ENCODE data around the gene CPXM2.

Gene CPXM2

GRCh38 chr10:123869020-123869414 lies 22.6 kb downstream of the CPXM2 start:
- DNase-seq (ENCODE audit: low read depth in 2 of 2), result no peak

- no peak for DNase-seq (ENCODE audit: low read depth in 2 of 2)
Measured at GRCh38 chr10:123868038-123869019, 23.3 kb downstream of the CPXM2 start.

- DNase-seq (ENCODE audit: low read depth in 2 of 2), result no peak
Measured at GRCh38 chr10:123865880-123866279, 25.7 kb downstream of the CPXM2 start.

- DNase-seq (ENCODE audit: low read depth in 2 of 2), result no peak
Measured at GRCh38 chr10:123865350-123865749, 26.3 kb downstream of the CPXM2 start.

GRCh38 chr10:123864923-123865322 lies 26.7 kb downstream of the CPXM2 start:
- DNase-seq (ENCODE audit: low read depth in 2 of 2), result no peak

- DNase-seq (ENCODE audit: low read depth in 2 of 2), result no peak
Measured at GRCh38 chr10:123863721-123864482, 27.7 kb downstream of the CPXM2 start.

- no peak for DNase-seq (ENCODE audit: low read depth in 2 of 2)
Measured at GRCh38 chr10:123863183-123863575, 28.4 kb downstream of the CPXM2 start.

- no peak for DNase-seq (ENCODE audit: low read depth in 2 of 2)
Measured at GRCh38 chr10:123862421-123863182, 29.0 kb downstream of the CPXM2 start.

GRCh38 chr10:123860856-123861255 lies 30.8 kb downstream of the CPXM2 start:
- DNase-seq (ENCODE audit: low read depth in 2 of 2), result no peak

GRCh38 chr10:123860209-123860608 lies 31.4 kb downstream of the CPXM2 start:
- no peak for DNase-seq (ENCODE audit: low read depth in 2 of 2)

GRCh38 chr10:123859653-123860050 lies 32.0 kb downstream of the CPXM2 start:
- DNase-seq (ENCODE audit: low read depth in 2 of 2), result no peak

GRCh38 chr10:123858907-123859652 lies 32.5 kb downstream of the CPXM2 start:
- DNase-seq (ENCODE audit: low read depth in 2 of 2), result no peak

GRCh38 chr10:123858077-123858681 lies 33.4 kb downstream of the CPXM2 start:
- no peak for DNase-seq (ENCODE audit: low read depth in 2 of 2)

- no peak for DNase-seq (ENCODE audit: low read depth in 2 of 2)
Measured at GRCh38 chr10:123857616-123858015, 34.0 kb downstream of the CPXM2 start.

- DNase-seq (ENCODE audit: low read depth in 2 of 2), result no peak
Measured at GRCh38 chr10:123855008-123855684, 36.5 kb downstream of the CPXM2 start.

GRCh38 chr10:123854498-123854897 lies 37.1 kb downstream of the CPXM2 start:
- no peak for DNase-seq (ENCODE audit: low read depth in 2 of 2)

GRCh38 chr10:123854003-123854402 lies 37.6 kb downstream of the CPXM2 start:
- no peak for DNase-seq (ENCODE audit: low read depth in 2 of 2)

GRCh38 chr10:123852411-123852951 lies 39.1 kb downstream of the CPXM2 start:
- DNase-seq (ENCODE audit: low read depth in 2 of 2), result no peak

GRCh38 chr10:123848564-123849457 lies 42.8 kb downstream of the CPXM2 start:
- no peak for DNase-seq (ENCODE audit: low read depth in 2 of 2)

Measured in stimulated activated CD8-positive, alpha-beta memory T cell treated with anti-CD3 and anti-CD28 coated beads, Interleukin-7, amount 100 ng/mL, for 4 hours (primary cell).